HG03103 (cell line): Measurements from ENCODE around the gene OR6M1.

ENCODE experiments used
- ATAC-seq: cut with Tn5 transposase; IDR thresholded peaks from one replicate; pipeline ENCODE4 v1.9.1; 2021; ENCODE audit warnings: low read depth; ENCODE audit not compliant: unreplicated experiment

The OR6M1 gene, protein sequence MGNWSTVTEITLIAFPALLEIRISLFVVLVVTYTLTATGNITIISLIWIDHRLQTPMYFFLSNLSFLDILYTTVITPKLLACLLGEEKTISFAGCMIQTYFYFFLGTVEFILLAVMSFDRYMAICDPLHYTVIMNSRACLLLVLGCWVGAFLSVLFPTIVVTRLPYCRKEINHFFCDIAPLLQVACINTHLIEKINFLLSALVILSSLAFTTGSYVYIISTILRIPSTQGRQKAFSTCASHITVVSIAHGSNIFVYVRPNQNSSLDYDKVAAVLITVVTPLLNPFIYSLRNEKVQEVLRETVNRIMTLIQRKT

DNA sequence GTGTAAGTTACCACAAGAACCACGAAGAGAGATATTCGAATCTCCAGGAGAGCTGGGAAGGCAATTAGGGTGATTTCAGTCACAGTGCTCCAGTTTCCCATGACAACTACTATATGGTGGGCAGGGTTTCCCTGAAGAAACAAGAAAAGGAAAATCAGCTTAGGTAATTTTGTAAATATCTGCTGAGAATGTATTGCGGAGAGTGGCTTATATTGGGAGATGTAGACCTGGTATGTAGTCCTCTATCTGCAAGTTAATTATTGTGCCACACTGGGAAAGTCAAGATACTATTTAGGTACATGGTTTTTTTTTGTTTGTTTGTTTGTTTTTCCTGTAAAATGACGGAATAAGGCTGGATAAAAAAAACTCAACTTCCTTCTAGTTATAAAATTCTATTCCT, at the start of gene OR6M1:
TSS of gene OR6M1 (minus strand) at position 101 of the 400 bp plus-strand sequence. CDS start at position 101, 0 bp downstream.
- no peak for ATAC-seq

DNA sequence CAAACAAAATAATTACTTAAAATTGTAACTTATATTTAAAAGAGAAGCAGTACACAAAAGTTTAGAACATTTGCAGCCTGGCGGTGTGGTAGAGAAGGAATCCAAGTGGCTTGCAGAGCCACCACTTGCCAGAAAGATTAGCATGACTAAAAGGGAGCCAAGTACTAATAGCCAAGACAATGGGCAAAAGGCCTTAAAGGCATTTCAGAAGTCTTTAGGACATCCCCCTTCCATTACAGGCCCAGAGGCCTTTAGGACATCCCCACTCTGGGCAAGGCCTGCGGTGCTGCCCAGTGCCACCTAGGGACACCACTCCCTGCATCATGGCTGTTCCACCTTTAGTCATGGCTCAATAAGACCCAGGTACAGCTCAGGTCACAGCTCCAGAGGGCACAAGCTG, 46.9 kb upstream of the OR6M1 start:
- ATAC-seq: no peak

DNA sequence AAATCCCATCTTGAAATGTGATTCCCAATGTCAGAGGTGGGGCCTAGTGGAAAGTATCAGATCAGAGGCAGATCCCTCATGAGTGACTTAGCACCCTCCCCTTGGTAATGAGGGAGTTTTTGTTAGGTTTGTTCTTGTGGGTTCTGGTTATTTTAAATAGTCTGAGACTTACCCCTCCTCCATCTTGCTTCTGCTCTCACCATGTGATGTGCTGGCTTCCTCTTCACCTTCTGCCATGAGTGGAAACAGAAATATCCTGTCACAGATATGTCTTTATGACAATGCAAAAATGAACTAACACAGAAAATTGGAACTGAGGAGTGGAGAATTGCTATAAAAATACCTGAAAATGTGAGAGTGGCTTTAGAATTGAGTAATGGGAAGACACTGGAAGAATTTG, 46.2 kb upstream of the OR6M1 start:
- ATAC-seq: no peak

DNA sequence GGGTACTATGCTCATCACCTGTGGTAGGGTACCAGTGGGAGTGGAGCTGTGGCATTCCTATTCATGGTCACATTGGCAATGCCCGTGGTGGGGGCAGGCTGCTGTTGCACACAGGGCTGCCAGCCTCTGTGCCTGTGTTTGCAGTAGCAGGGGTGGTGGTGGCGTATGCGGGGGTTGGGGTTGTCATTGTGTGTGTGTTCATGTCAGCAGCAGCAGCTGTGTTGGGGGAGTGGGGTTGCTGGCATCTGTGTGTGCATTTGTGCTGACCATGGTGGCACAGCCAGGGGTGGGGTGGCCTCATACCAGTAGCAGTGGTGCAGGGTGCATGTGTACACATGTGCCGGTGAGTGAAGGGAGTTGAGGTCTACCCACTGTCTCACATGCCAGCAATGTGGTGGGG, 45.0 kb upstream of the OR6M1 start:
- ATAC-seq: no peak

DNA sequence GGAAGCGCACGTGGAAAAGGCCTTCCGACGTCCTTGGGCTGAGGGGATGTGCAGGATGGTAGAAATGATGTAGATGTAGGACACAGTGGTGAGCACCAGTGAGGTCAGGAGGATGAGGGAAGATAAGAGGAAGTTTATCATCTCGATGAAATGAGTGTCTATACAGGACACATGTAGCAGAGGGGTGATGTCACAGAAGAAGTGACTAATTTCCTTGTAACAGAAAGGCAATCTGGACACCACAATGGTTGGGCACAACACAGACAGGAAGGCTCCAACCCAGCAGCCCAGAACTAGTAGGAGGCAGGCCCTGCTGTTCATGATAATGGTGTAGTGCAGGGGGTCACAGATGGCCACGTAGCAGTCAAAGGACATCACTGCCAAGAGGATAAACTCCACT, 35.0 kb upstream of the OR6M1 start:
- ATAC-seq: no peak

DNA sequence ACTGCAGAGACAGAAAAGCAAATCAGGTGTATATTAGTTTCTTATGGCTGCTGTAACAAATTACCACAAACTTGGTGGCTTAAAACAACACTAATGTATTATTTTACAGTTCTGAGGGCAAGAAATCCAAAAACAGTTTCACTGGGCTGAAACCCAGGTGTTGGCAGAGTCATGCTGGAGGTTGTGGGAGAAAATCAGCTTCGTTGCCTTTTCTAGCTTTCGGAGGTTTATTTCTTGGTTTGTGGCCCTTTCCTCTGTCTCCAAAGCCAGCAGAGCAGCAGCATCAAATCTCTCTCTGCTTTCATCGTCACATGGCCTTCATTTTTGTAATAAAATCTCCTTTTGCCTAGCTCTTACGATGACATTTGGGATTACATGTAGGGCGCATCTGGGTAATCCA, 33.0 kb upstream of the OR6M1 start:
- no peak for ATAC-seq

DNA sequence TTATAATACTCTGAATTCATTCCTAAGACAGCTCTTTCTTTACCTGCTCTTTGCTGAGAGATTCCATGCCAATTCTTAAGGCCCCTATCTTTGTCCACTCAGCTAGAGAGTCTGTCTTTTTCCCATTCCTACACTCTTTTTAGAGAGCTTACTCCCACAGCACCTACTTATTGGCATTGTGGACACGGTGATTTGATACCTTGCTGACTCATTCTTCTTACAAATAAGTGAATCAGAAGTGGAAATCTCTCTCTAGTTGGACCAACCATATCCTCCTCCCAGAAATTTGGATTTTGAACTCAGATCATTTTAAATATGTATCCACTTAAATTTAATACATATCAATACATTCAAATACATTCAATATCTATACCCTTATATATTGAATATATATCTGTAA, 32.5 kb upstream of the OR6M1 start:
- no peak for ATAC-seq

DNA sequence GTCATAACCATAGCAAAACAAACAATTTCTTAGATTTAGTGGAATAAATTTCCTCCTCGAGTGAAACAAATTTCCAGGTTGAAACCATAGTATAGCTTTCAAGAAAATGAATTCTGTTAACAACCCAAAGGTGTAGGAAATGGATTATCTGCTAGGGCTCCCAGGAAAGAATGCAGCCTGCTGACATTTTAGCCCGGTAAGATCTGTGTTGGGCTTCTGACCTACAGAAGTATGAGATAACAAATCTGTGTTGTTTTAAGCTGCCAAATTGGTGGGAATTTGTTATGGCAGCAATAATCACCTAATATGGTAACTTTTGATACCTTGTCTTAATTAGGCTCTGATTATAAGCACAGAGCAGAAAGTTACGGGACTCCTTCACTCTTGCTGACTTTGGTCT, 32.0 kb upstream of the OR6M1 start:
- ATAC-seq: no peak

DNA sequence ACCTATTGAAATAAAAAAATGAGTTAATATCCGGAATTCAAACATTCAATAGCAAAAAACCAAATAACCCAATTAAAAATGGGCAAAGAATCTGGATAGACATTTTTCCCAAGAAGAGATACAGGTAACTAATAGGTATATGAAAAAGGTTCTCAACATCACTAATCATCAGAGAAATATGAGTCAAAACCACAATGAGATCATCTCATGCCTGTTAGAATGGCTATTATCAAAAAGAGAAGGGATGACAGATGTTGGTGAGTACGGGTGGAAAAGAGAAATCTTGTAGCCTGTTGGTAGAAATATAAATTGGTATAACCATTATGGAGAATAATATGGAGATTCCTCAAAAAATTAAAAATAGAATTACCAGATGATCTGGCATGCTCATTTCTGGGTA, 26.9 kb upstream of the OR6M1 start:
- no peak for ATAC-seq

DNA sequence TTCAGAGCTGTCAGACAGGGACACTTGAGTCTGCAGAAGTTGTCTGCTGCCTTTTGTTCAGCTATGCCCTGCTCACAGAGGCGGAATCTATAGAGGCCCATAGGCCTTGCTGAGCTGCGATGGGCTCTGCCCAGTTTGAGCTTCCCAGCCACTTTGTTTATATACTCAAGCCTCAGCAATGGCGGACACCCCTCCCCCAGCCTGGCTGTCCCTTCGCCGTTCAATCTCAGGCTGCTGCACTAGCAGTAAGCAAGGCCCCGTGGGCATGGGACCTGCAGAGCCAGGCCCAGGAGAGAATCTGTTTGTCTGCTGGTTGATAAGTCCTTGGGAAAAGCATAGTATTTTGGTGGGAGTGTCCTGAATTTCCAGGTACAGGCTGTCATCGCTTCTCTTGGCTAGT, 23.6 kb upstream of the OR6M1 start:
- no peak for ATAC-seq

DNA sequence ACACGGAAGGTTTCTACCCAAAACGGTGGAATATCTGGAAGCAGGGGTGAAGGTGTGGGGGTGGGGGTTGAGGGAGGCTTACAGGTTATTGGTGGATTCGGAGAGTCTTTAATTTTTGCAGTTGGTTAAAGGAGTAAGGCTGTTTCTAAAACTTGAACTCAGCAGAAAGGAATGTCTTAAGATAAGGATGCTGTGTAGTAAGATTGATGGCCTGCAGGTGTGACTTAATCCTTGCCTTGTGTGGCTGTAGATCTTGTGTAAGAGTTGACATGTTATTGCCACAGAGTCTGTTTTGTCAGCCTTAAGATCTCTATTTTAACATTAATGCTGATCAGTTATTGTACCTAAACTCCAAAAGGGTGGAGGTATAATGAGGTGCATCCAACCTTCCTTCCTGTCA, 16.4 kb upstream of the OR6M1 start:
- no peak for ATAC-seq

DNA sequence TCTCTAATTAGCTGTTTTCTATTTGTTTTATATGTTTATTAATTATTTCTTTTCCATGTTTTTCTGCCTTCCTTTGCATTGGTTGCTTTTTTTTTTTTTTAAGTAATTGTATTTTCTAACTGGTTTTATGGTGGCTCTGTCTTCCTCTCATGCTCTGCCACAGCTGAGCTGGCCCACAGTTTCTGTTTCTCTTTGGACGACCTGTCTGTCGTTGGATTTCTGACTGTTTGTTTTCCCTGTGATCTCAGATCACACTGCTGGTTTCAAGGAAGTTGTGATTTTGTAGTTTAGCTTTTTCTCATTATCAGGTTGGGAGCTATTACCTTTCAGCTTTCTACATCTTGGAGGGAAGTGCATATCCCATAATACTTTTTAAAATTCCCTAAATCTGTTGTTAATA, 15.9 kb upstream of the OR6M1 start:
- ATAC-seq: no peak

DNA sequence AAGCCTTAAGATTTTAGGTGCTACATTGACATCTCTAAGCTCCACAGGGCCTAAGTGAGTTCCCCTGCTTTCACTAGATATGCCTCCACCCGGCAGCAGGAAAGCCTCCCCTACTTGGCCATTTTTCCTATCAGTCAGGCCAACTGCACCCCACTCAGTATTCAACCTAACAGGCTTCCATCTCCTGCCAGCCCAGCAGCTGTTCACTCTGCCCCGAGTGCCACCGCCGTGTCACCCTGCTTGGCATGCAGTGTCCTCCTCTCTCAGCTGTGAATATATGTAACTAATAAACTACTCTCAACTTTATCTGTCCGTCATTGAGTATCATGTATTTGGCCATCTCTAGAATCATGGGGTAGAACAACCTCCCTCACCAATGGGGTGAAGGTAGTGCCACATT, 9.0 kb upstream of the OR6M1 start:
- ATAC-seq: no peak

DNA sequence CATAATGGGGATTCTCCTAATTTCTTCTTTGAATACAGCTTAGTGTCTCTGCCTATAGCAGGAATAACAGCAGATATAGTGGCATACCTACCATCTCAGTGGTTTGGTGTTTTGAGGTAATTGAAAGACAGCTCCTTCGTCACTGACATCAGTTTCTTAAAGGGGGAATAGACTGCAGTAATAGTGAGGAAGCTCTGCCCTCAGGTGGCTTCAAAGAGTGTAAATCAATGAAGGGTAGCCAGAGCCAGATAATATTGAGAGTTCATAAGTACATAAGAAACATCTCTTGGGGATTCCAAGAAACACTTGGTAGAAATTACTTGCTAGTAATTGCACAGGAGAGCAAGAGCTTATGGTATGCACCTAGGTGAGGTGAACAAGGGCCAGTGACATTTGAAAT, 4.4 kb downstream of the OR6M1 start:
- no peak for ATAC-seq

DNA sequence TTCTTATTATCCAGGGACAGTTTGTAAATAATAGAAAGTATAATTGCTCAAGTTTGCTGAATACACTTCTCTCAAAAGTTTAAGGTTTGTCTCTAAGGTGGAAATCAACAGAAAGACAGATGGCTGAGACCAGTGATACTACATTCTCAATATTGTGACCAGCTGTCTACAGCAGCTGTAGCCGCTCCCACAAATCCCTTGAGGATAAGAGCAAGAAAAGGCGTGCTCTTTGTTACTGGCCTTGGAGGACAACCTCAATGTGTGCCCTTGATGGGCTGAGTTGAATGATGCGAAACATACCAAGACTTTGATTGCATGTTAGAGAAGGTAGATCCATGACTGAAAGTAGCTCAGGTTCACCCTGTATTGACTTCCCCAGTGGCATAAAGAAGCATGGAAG, 6.1 kb downstream of the OR6M1 start:
- ATAC-seq: no peak

DNA sequence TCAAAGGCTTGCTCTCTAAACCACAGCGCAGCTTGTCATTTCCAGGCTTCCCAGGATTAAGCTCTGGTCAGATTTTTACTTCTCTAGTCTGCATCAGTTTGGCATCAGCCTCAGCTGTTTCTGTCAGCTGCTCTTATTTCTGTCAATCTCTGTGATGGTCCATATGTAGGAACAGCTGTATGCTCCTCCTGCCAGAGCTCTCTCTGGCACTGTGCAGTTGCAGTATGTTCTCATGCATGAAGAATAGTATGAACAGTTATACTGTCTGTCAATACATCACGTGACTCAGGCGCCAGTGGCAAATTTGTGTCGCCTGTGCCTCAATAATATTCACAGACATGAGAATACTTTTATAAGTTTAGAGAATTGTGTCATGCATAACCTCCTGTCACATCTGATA, 6.7 kb downstream of the OR6M1 start:
- no peak for ATAC-seq

DNA sequence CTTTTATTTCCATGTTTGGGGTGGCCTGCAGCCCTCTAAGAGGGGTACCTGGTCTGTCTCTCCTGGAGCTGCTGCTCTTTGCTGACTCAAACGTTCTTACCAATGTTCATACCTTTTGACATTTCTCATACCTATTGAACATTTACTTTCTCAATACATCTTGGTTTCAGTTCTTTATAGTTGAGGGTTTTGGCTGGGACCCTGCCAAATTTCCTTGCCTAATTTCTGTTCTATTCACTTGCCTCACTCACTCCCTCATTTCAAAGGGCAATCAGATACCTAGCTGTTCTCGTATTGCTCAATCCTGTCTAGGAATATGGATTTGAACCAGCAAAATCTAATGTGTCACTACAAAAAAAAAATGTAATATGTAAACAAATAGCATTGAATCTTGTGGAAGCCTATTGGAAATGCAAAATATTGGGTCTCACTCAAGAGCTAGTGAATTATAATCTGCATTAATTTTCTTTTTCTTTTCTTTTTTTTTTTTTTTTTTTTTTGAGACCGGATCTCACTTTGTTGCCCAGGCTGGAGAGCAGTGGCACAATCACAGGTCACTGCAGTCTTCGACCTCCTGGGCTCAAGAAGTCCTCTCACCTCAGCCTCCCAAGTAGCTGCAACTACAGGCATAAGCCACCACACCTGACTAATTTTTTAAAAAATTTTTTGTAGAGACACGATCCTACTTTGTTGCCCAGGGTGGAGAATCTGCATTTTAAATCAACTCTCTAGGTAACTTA, 7.5 kb downstream of the OR6M1 start:
- no peak for ATAC-seq

DNA sequence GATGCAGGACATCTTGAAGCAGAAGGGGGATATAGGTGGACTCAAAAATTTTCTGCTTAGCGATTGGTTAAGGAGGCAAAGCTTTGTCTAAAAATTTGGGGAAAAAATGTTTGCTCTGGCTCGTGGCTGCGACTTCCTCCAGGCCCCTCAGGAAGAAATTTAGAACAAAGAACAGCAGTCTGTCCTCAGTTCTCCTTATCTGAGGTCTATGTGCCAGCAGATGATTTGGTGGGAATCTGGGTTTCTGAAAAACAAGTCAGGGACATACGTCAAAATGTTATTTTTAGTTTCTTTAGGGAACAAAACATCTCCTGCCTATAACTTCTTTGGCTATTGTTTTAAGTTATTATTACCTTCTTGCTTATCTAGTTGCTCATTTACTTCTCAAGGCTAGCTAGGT, 8.1 kb downstream of the OR6M1 start:
- no peak for ATAC-seq

DNA sequence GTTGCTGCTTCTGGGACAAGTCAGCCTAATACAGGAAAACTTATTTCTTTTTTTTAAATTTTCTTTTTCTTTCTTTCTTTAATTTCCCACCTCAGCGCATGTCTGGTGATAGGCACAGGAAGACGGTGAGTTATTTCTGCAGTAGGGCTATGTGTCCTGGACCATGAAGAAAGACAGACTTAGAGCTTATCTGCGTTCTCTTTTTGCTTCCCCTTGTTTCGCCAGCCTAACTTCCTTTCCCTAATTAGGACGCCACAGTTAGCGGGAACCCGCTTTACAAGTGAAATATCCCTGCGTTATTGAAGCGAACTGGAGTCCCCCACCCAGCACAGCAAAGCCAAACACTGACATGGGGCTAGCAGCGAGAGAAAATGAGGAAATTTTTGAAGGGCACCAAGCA, 8.6 kb downstream of the OR6M1 start:
- ATAC-seq: no peak

DNA sequence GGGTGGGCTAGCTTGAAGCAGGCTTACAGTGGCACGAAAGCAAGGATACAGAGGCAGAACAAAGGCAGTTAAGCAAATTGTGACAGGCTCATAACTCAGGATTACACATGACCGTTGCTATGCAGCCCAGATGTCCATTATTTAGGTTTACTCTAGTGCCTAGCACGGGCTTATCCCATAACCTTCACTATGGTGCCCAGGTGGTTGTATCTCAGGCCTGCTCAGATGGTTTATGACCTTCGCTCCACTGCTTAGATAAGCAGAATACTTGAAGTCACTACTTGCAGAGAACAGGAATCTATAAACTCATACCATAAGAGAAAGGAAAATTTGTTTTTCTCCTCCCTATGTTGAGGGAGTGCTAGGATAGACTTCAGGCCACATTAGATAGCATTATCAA, 9.0 kb downstream of the OR6M1 start:
- no peak for ATAC-seq

DNA sequence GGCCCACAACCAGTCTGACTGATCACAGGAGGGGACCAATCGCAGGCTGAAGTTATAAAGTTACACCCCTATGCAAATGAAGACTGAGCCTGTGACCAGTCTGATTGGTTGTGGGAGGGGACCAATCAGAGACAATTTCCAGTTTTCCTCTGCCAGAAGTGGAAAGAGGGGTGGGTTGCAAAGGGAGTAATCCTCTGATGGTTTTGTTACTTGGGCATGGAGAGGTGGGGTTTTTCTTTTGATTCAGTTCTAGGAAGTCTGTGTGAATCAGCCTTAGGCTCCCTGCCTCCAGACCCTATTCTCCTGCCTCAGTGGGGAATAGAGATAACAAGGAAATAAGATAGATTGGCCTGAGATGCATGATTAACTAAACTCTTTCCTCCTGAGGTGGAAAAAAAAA, 9.9 kb downstream of the OR6M1 start:
- no peak for ATAC-seq

DNA sequence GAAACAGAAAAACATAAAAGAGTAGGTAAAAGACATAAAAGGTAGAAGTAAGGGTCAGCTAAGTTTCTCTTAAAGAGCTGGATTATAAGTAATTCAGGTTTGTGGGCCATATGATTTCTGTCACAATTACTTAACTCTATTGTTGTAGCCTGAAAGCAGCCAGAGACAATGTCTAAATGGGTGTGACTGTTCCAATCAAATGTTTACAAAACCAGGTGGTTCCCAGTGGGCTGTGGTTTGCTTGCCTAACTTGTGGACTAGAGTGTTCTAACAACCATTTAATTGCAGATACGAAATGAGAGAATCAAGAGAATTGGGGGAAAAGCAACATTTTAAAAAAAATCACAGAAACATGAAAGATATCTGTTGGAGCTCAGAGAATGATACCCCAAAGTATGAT, 22.6 kb downstream of the OR6M1 start:
- ATAC-seq: no peak
